ENCODE results near the gene CD177.
"Not testable (repeated sequence)": the region's sequence is repeated elsewhere in the genome, so short reads cannot be mapped to it uniquely, and the experiment has no call there.

CD177 gene

DNA sequence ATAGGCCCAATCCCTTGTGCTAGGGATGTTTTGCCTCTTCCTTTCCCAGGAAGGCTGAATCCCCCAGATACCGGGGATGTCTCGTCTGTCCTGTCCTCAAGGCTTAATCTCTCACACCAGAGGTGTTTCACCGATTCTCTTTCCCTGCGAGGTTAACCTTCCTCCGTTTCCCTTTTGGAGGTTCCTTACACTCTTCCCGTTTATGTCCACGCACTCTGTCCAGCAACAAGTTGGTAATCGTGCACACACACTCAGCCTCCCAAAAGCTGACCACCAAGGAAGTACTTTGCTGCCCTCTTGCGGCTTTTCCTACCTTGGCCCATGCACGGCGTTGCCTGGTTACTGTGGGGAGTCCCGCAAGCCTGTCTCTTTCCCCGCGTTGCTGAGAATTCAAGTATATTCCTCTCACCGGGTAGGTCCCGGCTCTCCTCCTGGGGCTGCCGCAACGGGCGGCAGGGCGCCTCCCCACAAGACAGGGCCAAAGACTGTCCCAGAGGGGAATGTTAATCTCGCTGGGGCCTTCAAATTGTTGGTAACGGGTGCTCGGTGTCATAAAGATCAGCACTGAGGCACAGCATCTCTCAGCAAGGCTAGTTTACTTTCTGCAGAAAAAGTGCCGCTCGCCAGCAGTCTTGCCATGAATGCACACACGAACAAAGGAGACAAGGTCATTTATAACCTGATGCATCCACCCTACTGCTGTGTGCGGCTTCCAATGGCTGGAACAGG lies 36.7 kb upstream of the CD177 start:
- H3K9ac ChIP-seq (ENCODE audit: low read depth, low read length), result no peak overlapping the region
- no peaks in the 10 kb centered on the region for H3K4me1 ChIP-seq (ENCODE audit: control insufficient read depth, insufficient read depth, low read length)
- no peaks in the 10 kb centered on the region for H3K36me3 ChIP-seq (ENCODE audit: insufficient read depth, low read length)
- no peaks in the 10 kb centered on the region for H3K9me3 ChIP-seq (replicated peaks; ENCODE audit: low read length)
- no peak overlapping the region for H3K4me3 ChIP-seq (ENCODE audit: low read length)
- H3K4me2 ChIP-seq (ENCODE audit: low read length), result no peak overlapping the region
- H3K27me3 ChIP-seq (ENCODE audit: control insufficient read depth, insufficient read depth, low read length), result peaks cover 19% of the 10 kb centered on the region

DNA sequence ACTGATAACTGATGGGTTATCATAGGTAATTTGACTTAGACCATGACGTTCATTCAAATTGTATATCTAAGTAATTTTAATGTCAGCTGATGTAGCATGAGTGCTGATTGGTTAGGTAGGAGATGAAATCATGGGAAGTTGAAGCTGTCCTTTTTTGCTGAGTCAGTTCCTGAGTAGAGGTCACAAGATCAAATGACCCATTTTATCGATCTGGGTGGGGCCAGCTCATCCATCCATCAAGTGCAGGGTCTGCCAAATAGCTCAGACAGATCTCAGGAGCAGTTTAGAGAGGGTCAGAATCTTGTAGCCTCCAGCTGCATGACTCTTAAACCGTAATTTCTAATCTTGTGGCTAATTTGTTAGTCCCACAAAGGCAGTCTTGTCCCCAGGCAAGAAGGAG lies 35.3 kb upstream of the CD177 start:
- Histone ChIP-seq H3K4me3 (ENCODE audit: low read length) (no peak overlapping the region), H3K9me3 (replicated peaks; ENCODE audit: low read length) (no peaks in the 10 kb centered on the region), H3K36me3 (ENCODE audit: insufficient read depth, low read length) (no peaks in the 10 kb centered on the region), H3K4me2 (ENCODE audit: low read length) (no peak overlapping the region), H3K4me1 (ENCODE audit: control insufficient read depth, insufficient read depth, low read length) (no peaks in the 10 kb centered on the region), H3K9ac (ENCODE audit: low read depth, low read length) (no peak overlapping the region), H3K27me3 (ENCODE audit: control insufficient read depth, insufficient read depth, low read length) (peaks cover 29% of the 10 kb centered on the region)

DNA sequence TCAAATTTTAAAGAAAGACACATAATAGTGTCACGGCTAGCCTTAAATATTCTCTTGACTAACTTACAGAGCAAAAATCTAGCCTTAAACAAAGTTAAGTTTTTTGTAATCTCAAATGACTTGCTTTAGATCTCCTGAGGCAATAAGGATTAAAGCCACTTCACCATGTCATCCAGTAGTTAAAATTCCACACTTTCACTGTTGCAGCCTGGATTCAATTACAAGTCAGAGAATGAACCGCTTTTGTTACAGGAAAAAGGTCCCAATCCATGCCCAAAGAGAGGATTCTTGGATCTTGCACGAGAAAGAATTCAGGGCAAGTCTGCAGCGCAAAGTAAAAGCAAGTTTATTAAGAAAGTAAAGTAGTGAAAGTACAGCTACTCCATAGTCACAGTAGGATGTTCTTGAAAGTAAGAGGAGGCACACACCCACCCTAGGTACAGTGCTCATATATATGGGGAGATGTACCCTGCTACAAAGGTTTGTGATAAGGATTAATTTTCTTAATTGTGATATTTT lies 34.6 kb upstream of the CD177 start:
- Histone ChIP-seq H3K36me3 (ENCODE audit: insufficient read depth, low read length) (no peaks in the 10 kb centered on the region), H3K4me3 (ENCODE audit: low read length) (no peak overlapping the region), H3K9me3 (replicated peaks; ENCODE audit: low read length) (no peaks in the 10 kb centered on the region), H3K27me3 (ENCODE audit: control insufficient read depth, insufficient read depth, low read length) (peaks cover 27% of the 10 kb centered on the region), H3K9ac (ENCODE audit: low read depth, low read length) (no peak overlapping the region), H3K4me1 (ENCODE audit: control insufficient read depth, insufficient read depth, low read length) (no peaks in the 10 kb centered on the region), H3K4me2 (ENCODE audit: low read length) (no peak overlapping the region)

DNA sequence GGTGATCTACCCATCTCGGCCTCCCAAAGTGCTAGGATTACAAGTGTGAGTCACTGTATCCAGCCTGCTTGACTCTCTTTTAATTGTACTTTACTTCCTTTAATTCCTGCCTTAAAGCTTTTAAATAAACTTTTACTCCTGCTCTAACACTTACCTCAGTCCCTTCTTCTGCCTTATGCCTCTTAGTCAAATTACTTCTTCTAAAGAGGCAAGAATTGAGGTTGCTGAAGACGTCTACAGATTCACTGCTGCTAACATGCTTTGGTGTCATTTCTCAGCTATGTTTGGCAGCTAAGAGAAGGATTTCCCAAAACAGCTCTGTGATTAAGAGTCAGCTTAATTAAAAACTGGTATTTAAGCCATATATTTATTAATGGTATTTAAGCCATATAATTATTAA lies 32.9 kb upstream of the CD177 start:
- no peak overlapping the region for H3K4me2 ChIP-seq (ENCODE audit: low read length)
- no peaks in the 10 kb centered on the region for H3K36me3 ChIP-seq (ENCODE audit: insufficient read depth, low read length)
- H3K27me3 ChIP-seq (ENCODE audit: control insufficient read depth, insufficient read depth, low read length), result peaks cover 27% of the 10 kb centered on the region
- no peaks in the 10 kb centered on the region for H3K4me1 ChIP-seq (ENCODE audit: control insufficient read depth, insufficient read depth, low read length)
- no peak overlapping the region for H3K9ac ChIP-seq (ENCODE audit: low read depth, low read length)
- H3K4me3 ChIP-seq (ENCODE audit: low read length), result no peak overlapping the region
- H3K9me3 ChIP-seq (replicated peaks; ENCODE audit: low read length), result no peaks in the 10 kb centered on the region

DNA sequence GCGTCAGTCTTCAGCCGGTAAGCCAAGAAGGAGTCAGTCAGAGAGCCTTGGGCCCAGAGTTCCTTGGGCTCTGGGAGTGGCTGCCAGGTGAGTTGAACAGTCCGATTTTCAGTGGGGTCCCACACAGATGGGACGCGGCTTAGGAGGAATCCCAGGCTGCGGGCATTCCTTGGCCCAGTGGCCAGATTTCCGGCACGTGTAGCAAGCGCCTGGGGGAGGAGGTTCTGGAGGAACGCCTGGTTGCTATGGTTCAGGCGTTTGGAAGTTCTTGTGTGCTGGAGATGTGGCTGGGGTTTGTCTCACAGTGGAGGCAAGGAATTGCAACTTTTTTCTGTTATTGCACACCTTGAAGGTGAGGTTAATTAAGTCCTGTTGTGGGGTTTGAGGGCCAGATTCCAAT lies 26.7 kb upstream of the CD177 start:
- H3K36me3 ChIP-seq (ENCODE audit: insufficient read depth, low read length); H3K4me1 ChIP-seq (ENCODE audit: control insufficient read depth, insufficient read depth, low read length); H3K9me3 ChIP-seq (replicated peaks; ENCODE audit: low read length); H3K4me2 ChIP-seq (ENCODE audit: low read length); H3K9ac ChIP-seq (ENCODE audit: low read depth, low read length); H3K4me3 ChIP-seq (ENCODE audit: low read length): not testable (repeated sequence)
- H3K27me3 ChIP-seq (ENCODE audit: control insufficient read depth, insufficient read depth, low read length), result peaks cover 15% of the 10 kb centered on the region

DNA sequence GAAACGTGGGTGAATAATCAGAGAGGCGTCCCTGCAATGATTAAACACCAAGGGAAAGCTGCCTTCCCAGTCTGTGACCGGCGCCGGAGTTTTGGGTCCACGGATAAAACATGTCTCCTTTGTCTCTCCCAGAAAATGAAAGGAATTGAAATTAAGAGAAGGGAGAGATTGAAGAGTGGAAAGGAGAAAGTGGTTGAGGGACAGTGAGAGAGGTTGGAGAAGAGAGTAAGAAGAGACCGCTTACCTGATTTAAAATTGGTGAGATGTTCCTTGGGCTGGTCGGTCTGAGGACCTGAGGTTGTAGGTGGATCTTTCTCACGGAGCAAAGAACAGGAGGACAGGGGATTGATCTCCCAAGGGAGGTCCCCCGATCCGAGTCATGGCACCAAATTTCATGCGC lies 24.9 kb upstream of the CD177 start:
- not testable (repeated sequence) for H3K4me3 ChIP-seq (ENCODE audit: low read length); H3K4me1 ChIP-seq (ENCODE audit: control insufficient read depth, insufficient read depth, low read length); H3K9me3 ChIP-seq (replicated peaks; ENCODE audit: low read length); H3K4me2 ChIP-seq (ENCODE audit: low read length); H3K27me3 ChIP-seq (ENCODE audit: control insufficient read depth, insufficient read depth, low read length); H3K36me3 ChIP-seq (ENCODE audit: insufficient read depth, low read length); H3K9ac ChIP-seq (ENCODE audit: low read depth, low read length)

DNA sequence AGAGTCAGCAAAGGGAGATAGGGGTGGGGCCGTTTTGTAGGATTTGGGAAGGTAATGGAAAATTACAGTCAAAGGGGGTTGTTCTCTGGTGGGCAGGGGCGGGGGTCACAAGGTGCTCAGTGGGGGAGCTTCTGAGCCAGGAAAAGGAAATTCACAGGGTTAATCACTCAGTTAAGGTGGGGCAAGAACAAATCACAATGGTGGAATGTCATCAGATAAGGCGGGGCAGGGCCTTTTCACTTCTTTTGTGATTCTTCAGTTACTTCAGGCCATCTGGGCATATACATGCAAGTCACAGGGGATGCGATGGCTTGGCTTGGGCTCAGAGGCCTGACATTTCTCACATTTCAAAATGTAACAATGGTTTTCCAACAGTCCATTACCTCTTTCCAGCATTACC lies 24.4 kb upstream of the CD177 start:
- H3K27me3 ChIP-seq (ENCODE audit: control insufficient read depth, insufficient read depth, low read length); H3K4me1 ChIP-seq (ENCODE audit: control insufficient read depth, insufficient read depth, low read length); H3K36me3 ChIP-seq (ENCODE audit: insufficient read depth, low read length); H3K9me3 ChIP-seq (replicated peaks; ENCODE audit: low read length); H3K4me2 ChIP-seq (ENCODE audit: low read length); H3K9ac ChIP-seq (ENCODE audit: low read depth, low read length); H3K4me3 ChIP-seq (ENCODE audit: low read length): not testable (repeated sequence)

DNA sequence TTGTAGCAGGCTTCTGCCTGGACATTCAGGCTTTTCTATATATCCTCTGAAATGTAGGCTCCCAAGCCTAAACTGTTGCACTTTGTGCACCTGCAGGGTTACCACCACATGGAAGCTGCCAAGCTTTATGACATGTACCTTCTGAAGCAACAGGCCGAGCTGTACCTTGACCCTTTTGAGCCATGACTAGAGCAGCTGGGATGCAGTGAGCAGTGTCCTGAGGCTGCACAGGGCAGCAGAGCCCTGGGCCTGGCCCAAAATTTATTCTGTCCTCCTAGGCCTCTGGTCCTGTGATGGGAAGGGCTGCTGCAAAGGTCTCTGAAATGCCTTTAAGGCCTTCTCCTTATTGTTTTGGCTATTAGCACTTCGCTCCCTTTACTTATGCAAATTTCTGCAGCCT lies 23.5 kb upstream of the CD177 start:
- Histone ChIP-seq H3K4me1 (ENCODE audit: control insufficient read depth, insufficient read depth, low read length) (no peaks in the 10 kb centered on the region), H3K36me3 (ENCODE audit: insufficient read depth, low read length) (no peaks in the 10 kb centered on the region), H3K4me2 (ENCODE audit: low read length) (no peak overlapping the region), H3K9me3 (replicated peaks; ENCODE audit: low read length) (no peaks in the 10 kb centered on the region), H3K4me3 (ENCODE audit: low read length) (no peak overlapping the region), H3K9ac (ENCODE audit: low read depth, low read length) (no peak overlapping the region), H3K27me3 (ENCODE audit: control insufficient read depth, insufficient read depth, low read length) (no peaks in the 10 kb centered on the region)

DNA sequence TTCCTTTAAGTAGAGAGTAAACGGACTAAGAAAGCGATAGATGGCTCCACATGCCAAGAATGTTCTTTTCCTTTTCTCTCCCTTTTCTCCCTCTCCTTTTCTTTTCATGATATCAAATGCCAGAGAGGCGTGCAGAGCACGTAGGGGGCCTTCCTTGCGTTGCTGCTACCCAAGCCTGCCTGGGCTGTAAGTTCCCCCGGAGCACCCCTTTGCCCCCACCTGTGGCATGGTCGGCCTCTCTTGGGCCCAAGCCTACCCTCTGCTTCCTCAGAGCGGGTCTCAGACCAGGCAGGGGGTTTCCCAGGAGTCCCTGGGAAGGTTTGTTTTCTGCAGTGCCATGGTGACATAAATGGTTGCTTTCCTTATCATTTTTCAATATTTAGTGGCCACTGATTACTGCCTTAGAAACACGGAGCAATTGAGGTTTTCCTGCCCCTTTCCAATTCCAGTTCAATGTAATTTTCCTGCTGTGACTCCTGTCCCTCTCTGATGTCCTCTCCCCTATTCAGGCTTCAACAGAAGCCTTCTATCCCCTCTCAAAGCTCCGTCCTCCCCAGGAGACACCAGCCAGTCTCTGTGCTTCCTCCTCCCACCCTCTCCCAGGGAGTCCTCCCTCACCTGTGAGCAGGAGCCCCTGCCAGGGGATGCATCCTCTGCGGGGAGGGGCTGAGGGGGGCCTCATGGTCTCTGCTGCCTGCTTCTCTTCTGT lies 22.6 kb upstream of the CD177 start:
- H3K4me3 ChIP-seq (ENCODE audit: low read length), result no peak overlapping the region
- no peaks in the 10 kb centered on the region for H3K36me3 ChIP-seq (ENCODE audit: insufficient read depth, low read length)
- H3K27me3 ChIP-seq (ENCODE audit: control insufficient read depth, insufficient read depth, low read length), result no peaks in the 10 kb centered on the region
- no peaks in the 10 kb centered on the region for H3K4me1 ChIP-seq (ENCODE audit: control insufficient read depth, insufficient read depth, low read length)
- H3K9ac ChIP-seq (ENCODE audit: low read depth, low read length), result no peak overlapping the region
- no peaks in the 10 kb centered on the region for H3K9me3 ChIP-seq (replicated peaks; ENCODE audit: low read length)
- no peak overlapping the region for H3K4me2 ChIP-seq (ENCODE audit: low read length)

DNA sequence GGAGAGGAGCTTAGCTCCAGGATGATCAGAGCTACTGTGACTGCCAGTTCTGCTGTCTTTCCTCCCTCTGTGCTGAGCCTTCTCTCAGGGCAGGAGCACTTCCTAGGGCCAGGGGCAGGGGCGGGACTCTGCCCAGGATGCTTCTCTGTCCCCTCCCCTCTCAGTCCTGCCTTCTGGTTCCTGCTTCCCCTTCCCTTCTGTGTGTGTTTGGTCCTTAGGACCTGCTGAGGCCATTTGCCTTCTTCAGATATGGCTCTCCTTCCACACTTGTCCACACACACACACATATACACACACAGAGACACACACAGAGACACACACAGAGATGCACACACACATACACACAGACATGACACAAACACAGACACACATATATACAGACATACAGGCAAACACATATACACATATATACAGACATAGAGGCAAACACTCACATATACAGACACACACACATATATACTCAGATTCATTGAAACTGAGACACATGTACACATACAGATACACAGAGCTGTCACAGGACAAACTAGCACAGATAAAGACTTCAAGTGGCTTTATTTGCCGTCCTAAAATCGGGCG lies 22.0 kb upstream of the CD177 start:
- Histone ChIP-seq H3K4me2 (ENCODE audit: low read length) (no peak overlapping the region), H3K9ac (ENCODE audit: low read depth, low read length) (no peak overlapping the region)

DNA sequence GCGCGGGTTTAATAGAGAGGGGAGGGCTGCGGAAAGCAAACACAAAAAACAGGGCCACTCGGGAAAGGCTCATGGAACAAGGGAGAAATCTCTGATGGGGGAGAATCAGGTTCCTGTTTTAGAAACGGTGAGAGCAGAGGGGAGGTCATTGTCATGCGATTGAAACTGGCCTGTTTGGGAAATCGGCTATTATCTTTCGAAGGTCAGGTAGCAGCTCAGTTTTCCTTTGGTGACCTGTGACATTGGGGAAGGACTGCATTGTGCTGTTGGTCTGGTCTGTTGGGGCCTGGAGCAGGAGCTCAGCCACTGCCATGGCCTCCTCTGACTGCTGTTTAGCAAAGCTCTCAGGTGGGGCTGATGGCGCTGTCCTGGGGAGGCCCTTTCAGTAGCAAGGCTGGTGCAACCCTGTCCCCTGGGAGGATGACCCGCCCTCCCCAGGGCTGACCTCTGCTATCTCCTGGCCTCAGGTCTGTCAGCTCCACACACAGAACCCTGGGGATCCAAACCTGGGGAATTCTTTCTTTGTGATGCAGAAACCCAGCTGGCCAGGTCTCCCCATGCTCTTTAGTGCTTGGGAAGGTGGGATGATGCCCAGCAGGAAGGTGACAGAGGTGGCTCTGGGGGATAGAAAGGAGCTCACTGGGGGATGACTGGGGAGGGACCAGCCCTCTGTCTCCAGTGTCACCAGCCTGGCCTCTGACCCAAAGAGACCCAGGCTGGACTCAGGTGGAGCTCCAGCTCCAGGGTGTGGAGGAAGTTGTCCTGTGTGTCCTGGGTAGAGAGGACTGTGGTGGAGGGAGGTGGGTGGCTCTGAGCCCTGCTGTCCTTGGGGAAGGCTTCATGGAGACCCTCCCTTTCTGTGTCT lies 21.2 kb upstream of the CD177 start:
- Histone ChIP-seq H3K27me3 (ENCODE audit: control insufficient read depth, insufficient read depth, low read length) (no peaks in the 10 kb centered on the region), H3K4me1 (ENCODE audit: control insufficient read depth, insufficient read depth, low read length) (no peaks in the 10 kb centered on the region), H3K9ac (ENCODE audit: low read depth, low read length) (no peak overlapping the region), H3K36me3 (ENCODE audit: insufficient read depth, low read length) (no peaks in the 10 kb centered on the region), H3K4me3 (ENCODE audit: low read length) (no peak overlapping the region), H3K4me2 (ENCODE audit: low read length) (no peak overlapping the region), H3K9me3 (replicated peaks; ENCODE audit: low read length) (no peaks in the 10 kb centered on the region)

More for the DNA sequence above, 22.0 kb upstream of the CD177 start:
- no peaks in the 10 kb centered on the region for H3K9me3 ChIP-seq (replicated peaks; ENCODE audit: low read length)
- no peaks in the 10 kb centered on the region for H3K36me3 ChIP-seq (ENCODE audit: insufficient read depth, low read length)
- no peak overlapping the region for H3K4me3 ChIP-seq (ENCODE audit: low read length)
- H3K27me3 ChIP-seq (ENCODE audit: control insufficient read depth, insufficient read depth, low read length), result no peaks in the 10 kb centered on the region
- H3K4me1 ChIP-seq (ENCODE audit: control insufficient read depth, insufficient read depth, low read length), result no peaks in the 10 kb centered on the region
